ENCODE data around the gene ZCCHC7.
"Not testable (repeated sequence)": the region's sequence is repeated elsewhere in the genome, so short reads cannot be mapped to it uniquely, and the experiment has no call there.

Gene ZCCHC7

DNA sequence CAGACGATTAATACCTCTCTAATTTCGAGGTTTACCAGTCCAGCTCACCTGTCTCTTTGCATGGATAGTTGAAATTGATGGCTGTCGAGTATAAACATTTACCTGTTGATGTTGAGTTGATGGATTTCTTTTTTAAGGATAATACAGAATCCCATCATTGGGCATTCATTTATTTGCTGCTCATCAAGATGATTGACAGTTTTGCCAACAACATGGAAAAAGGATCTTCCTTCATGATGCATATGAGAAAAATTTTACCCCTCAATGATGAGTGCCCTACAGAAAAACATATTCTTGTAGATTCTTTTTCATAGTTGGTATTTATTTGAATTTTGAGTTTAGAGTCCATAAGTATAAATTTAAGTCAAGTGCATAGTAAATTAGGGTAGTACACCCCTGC, 59.2 kb downstream of the ZCCHC7 start:
- no peak for FAIRE-seq

DNA sequence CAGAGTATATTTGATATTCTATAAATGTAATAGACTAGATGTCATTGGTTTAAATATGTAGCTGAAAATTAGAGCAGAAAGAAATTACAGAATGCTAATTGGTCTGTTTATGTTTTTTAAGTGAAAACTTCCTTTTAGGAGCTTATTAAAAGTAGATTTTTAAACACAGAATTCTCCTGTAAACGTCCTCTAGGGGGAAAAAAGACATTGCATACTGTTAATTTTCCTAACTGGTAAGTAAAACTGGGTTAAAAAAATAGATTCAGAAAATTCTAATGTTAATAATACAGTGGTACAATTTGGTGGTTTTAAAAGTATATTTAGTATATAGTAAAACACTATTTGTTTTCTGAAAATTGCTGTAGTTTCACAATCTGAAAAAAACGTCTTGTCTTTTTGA, 59.8 kb downstream of the ZCCHC7 start:
- no peak for FAIRE-seq

DNA sequence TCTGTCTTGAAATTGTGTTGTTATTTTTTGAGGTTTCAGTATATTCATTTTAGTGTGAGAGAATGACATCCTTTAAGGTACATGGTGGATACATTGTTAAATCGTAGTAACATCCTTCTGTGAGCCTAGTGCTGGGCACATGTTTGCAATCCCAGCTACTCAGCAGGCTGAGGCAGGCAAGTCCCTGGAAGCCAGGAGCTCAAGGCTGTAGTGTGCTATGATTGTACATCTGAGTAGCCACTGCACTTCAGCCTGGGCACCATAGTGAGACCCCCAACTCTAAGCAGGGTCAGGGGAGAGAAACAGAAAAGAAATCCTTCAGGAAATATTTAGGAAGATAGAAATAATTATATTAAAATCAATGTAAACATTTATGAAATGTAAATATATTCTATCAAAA, 62.3 kb downstream of the ZCCHC7 start:
- no peak for FAIRE-seq

GRCh38 chr9:37184905-37185867, 64.8 kb downstream of the ZCCHC7 start:
- no peak for FAIRE-seq

DNA sequence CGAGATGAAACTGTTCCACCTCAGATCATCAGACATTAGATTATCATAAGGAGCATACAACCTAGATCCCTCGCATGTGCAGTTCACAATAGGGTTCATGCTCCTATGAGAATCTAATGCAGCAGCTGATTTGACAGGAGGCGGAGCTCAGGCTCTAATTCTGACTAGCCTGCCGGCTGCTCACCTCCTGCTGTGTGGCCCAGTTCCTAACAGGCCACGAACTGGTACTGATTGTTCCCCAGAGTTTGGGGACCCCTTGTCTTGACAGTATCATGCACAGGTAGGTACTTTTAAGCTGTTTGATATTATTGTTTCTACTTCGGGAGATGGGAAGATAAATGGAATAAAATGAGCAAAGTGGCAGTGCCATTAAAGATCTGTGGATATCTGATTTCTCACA, 66.9 kb downstream of the ZCCHC7 start:
- no peak for FAIRE-seq

GRCh38 chr9:37187713-37188439, 67.5 kb downstream of the ZCCHC7 start:
- FAIRE-seq, result no peak

DNA sequence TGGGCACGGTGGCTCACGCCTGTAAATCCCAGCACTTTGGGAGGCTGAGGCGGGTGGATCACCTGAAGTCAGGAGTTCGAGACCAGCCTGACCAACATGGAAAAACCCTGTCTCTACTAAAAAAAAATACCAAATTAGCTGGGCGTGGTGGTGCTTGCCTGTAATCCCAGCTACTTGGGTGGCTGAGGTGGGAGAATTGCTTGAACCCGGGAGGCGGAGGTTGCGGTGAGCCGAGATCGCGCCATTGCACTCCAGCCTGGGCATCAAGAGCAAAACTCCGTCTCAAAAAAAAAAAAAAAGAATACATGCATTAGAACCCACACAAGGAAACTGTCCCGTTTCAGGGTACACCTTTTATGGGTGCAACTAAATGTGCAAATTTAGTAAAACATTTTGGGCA, 70.4 kb downstream of the ZCCHC7 start:
- not testable (repeated sequence) for FAIRE-seq

DNA sequence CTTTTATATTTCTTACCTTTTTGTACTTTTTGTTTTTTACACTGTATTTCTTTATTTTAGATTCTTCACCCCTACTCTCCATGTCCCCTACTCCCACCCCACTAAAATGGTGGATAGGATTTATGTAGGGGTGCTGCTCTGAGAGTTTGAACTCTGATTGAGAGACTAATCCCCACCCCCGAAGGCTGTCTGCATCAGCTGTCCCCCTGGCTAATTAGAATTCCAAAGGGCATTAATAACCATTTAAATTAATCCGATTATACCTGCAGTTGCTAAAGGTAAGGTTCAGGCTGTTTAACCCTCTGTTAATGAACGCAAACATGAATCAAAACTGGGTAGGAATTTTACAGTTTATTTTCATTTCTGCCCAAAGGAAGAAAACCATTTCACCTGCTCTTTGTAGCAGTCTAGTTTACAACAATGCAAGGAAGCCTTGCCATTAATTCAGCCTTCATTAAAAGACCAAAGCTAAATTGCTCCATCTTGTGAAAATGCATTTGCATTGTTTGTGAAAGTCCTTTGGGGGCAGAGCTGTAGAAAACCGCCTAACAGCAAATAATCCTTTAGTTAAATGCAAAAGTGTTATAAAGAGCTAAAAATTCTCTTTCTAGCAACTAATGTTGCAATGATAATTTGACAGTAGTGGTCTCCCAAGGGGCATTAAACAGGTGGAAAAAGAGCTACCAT, 71.2 kb downstream of the ZCCHC7 start:
- FAIRE-seq, result no peak

DNA sequence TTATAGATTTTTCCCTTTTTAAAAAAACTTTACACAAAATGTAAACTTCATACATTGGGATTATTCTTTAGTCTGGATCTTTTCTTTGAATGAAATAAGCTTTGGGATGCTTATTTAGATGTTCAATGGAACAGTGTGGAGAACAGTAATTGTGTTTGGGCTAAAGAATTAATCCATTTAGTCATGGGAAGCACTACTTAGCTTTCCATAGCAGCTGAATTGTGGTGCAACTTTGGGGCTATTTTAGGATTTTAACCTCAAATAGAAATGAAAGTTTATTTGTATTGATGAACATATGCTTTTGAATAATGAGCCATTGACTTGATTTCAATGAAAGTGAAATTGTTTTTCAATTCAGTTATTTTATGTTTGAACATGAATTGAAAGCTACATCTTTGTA, 72.4 kb downstream of the ZCCHC7 start:
- no peak for FAIRE-seq

GRCh38 chr9:37197158-37198038, 77.0 kb downstream of the ZCCHC7 start:
- no peak for FAIRE-seq

- no peak for FAIRE-seq
Observed at GRCh38 chr9:37198039-37198729, 77.8 kb downstream of the ZCCHC7 start.

GRCh38 chr9:37198831-37199230, 78.5 kb downstream of the ZCCHC7 start:
- FAIRE-seq, result no peak

DNA sequence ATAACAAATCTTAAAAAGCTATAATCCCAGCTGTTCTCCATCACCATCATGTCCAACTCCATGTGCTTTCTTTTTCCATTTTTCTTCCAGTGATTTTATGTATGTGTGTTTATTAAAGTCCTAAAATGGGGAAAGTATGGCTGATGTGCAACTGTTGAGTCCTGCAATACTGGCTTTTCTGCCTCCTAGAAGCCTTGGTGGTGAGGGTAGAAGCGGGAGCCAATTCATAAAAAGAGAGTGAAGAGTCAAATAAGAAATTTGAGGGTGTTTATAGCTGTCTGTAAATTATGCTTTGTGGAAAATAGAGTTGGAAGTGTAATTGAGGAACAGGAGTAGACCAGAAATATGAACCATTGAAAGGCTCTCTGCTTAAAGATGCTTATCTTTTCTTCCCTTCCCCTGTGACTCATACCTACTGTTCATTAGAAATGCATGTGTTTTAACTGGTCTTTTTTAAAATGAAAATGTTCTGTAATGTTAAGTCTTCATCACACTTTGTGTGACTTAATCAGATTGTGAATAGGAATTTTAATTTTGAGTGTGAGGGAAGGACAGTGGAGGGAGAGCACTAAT, 80.1 kb downstream of the ZCCHC7 start:
- no peak for FAIRE-seq

DNA sequence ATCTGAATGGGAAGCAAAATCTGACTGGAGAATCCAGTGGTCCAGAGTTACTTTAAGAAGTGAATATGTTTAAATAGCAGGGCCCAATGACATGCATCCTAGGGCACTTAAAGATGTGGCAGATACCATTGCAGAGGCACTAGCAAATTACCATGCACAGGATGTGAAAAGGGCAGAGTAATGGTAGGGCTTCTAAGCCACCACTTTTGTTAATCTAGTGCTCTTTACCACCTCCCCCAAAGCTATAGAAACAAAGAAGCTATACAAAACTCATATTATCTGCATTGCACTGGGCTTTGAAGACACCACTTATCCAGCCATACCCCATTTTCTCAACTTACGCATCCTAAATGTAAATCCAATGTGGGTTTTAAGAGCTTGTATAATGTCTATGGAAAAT, 81.2 kb downstream of the ZCCHC7 start:
- no peak for FAIRE-seq

- FAIRE-seq, result no peak
Observed at GRCh38 chr9:37202091-37202490, 81.7 kb downstream of the ZCCHC7 start.

- not testable (repeated sequence) for FAIRE-seq
Observed at GRCh38 chr9:37203456-37203855, 83.1 kb downstream of the ZCCHC7 start.

DNA sequence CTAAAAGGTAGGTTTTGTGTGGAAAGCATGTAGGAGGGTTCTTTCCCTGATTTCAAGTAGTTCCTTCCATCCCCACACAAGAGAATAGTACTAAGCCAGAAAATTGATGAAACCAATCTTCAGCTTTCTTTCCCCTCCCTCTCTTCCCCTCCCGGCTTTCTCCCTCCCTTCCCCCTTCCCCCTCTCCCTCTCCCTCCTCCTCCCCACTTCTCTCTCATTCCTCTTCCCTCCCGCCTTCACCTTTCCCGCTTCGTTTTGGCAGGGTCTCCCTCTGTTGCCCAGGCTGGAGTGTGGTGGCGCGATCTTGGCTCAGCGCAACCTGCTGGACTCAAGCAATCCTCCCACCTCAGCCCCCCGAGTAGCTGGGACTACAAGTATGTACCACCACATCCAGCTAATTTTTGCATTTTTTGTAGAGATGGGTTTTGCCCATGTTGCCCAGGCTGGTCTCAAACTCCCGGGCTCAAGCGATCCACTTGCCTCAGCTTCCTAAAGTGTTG, 85.8 kb downstream of the ZCCHC7 start:
- FAIRE-seq, result no peak

GRCh38 chr9:37209431-37210386, 89.3 kb downstream of the ZCCHC7 start:
- no peak for FAIRE-seq

GRCh38 chr9:37210737-37211523, 90.6 kb downstream of the ZCCHC7 start:
- peak; percentile 45 for FAIRE-seq

All from colon (tissue), 2 donors.